Erythroblast (primary cell): ENCODE measurements around the gene SUN1.

Experiments used
- GATA1 ChIP-seq: IDR thresholded peaks from 2 replicates; pipeline ENCODE4 v1.6.1; 2011; ENCODE audit warnings: low read depth, mild to moderate bottlenecking, control low read depth, low read length, moderate library complexity
- POLR2A ChIP-seq: IDR thresholded peaks from 2 replicates; pipeline ENCODE4 v1.6.1; 2011; ENCODE audit warnings: mild to moderate bottlenecking, low read length

GRCh38 chr7:800692-801091 is 31.6 kb upstream of the SUN1 start:
- TF ChIP-seq POLR2A: no peak
- TF ChIP-seq GATA1: no peak
